Stimulated activated CD4-positive, alpha-beta T cell treated with anti-CD3 and anti-CD28 coated beads, Interleukin-4, amount 100 ng/mL, for 4 hours (primary cell): ENCODE data around the gene PTRH1.

Source experiments
- DNase-seq, 2 experiments: peaks; one replicate each; pipeline ENCODE4 v3.0.0-alpha.2; 2020

PTRH1 gene

GRCh38 chr9:127716412-127716811 is 949 bp upstream of the PTRH1 start:
- no peak for DNase-seq

GRCh38 chr9:127714951-127715469 is 453 bp downstream of the PTRH1 start:
- DNase-seq: peak in 1 of 2 experiments; percentile 13

- DNase-seq: no peak
Observed at GRCh38 chr9:127714020-127714750, 1.3 kb downstream of the PTRH1 start.

- no peak for DNase-seq
Observed at GRCh38 chr9:127712867-127713266, 2.6 kb downstream of the PTRH1 start.

- no peak for DNase-seq
Observed at GRCh38 chr9:127712371-127712770, 3.1 kb downstream of the PTRH1 start.

- DNase-seq: no peak
Observed at GRCh38 chr9:127711831-127712274, 3.6 kb downstream of the PTRH1 start.

GRCh38 chr9:127711226-127711701 is 4.2 kb downstream of the PTRH1 start:
- no peak for DNase-seq

- no peak for DNase-seq
Observed at GRCh38 chr9:127710204-127710783, 5.2 kb downstream of the PTRH1 start.

GRCh38 chr9:127708952-127709587 is 6.4 kb downstream of the PTRH1 start:
- DNase-seq: no peak

- DNase-seq: peak in 1 of 2 experiments; percentile 14
Observed at GRCh38 chr9:127707766-127708165, 7.7 kb downstream of the PTRH1 start.

- DNase-seq: no peak
Observed at GRCh38 chr9:127706836-127707241, 8.6 kb downstream of the PTRH1 start, which contains the start of gene CFAP157. Gene CFAP157, plus strand, starts transcription at chr9:127706988. Its CDS starts 44 bp downstream, at chr9:127707032.

GRCh38 chr9:127705577-127706379 is 9.7 kb downstream of the PTRH1 start:
- DNase-seq: no peak

- no peak for DNase-seq
Observed at GRCh38 chr9:127703289-127703946, 12.0 kb downstream of the PTRH1 start.

GRCh38 chr9:127700594-127701255 is 14.7 kb downstream of the PTRH1 start:
- no peak for DNase-seq

- DNase-seq: no peak
Observed at GRCh38 chr9:127700140-127700539, 15.3 kb downstream of the PTRH1 start.

- DNase-seq: peak; percentile 78 to 82
Observed at GRCh38 chr9:127698985-127699670, 16.3 kb downstream of the PTRH1 start.

- no peak for DNase-seq
Observed at GRCh38 chr9:127698386-127698785, 17.1 kb downstream of the PTRH1 start.

- DNase-seq: no peak
Observed at GRCh38 chr9:127697575-127697974, 17.9 kb downstream of the PTRH1 start.

GRCh38 chr9:127694890-127695720 is 20.4 kb downstream of the PTRH1 start:
- DNase-seq: no peak

GRCh38 chr9:127693697-127694096 is 21.8 kb downstream of the PTRH1 start:
- no peak for DNase-seq
